C1 segment of cervical spinal cord (tissue), 14 donors: ENCODE data around the gene FNDC3B.

ENCODE experiments used
- DNase-seq, 14 donors: peaks; one replicate each; lab custom pipeline; 2025; lab: John Stamatoyannopoulos, UW

The FNDC3B gene

DNA sequence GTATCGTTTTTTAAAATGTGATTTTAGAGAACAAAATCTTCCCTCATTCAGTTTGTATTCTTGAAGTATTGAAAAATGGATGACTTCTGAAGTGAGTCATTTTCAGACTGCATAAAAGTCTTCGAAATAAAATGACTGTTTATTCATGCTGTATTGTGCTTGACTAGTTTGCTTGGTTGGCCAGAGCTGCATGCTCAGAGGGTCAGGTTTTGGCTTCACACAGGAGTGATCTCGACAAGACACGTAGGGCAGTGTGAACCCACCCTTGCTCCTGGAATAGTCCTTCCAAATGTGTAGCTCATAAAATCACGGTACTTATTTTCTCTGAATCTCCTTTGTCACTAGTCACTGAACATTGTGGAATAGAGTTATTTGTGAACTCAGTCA is 73.3 kb downstream of the FNDC3B start:
- DNase-seq, result no peak

DNA sequence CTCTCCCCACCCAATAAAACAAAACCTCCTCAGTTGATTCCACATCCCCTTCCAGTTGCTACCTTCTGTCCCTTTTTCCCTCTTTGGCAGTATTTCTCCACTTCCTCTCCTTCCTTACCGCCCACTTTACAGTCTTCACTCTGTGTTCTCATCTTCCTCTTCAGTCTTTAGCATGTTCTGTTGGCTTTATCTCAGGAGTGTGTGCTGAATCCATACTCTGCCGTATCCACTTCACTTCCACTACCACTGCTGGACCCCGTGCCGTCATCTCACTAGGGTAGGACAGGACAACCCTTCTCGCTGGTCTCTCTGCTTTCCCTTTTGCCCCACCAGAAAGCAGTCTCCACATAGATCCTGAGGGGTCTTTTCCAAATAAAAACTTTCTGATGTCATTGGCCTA is 74.3 kb downstream of the FNDC3B start:
- no peak for DNase-seq

DNA sequence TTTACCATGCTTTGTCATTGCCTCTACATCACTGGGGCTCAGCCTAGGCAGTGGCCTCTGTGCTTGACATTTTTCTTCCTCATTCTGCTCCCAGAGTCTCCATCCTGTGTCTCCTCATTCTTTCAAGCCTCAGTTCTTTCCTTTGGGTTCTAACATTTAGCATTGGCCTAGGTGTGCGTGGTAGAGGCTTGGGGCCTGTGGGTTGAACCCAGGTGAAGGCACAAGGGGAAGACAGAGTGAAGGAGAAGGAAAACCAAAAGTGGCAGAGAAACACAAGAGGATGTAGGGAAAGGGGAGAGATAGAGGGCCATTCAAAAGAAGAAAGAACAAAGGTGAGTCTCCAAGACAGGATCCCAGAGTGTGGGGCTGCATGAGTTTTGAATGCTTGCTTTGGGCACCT is 75.7 kb downstream of the FNDC3B start:
- no peak for DNase-seq

DNA sequence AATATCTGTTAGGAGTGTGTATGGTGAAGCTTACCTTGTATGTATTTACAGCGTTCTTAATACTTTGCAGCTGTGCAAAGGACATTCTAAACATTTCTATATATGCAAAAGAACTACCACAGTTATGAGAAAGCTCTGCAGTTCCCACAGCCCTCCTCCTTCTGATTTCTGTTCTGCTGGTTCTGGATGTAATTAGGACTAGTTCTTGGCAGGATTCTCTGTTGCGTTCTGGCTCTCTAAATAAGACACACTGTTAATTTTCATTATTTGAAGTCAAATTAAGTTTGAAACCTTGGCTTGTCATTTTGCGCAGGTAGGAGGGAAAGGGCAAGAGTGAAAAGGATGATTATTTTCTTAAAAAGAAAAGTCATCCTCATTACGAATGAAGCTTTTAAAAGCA is 76.4 kb downstream of the FNDC3B start:
- DNase-seq, result no peak

DNA sequence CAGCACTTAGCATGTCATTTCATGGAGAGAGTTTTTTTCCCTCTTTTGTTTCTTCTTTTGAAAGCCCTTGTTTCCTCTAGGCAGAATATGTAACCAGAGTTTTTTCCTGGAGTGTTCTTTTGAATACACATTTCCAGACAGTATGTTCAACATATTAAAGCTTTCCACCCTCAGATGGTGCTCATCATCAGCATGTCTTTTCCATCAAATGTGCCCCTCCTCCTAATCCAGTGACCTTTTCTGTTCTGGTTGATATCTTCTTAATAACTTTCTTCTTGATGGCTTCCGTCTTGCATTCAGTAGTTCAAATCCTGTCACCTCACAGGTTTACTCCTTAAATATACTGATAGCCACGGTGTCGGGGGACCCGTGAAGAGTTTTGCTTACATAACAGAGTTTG is 78.6 kb downstream of the FNDC3B start:
- no peak for DNase-seq

DNA sequence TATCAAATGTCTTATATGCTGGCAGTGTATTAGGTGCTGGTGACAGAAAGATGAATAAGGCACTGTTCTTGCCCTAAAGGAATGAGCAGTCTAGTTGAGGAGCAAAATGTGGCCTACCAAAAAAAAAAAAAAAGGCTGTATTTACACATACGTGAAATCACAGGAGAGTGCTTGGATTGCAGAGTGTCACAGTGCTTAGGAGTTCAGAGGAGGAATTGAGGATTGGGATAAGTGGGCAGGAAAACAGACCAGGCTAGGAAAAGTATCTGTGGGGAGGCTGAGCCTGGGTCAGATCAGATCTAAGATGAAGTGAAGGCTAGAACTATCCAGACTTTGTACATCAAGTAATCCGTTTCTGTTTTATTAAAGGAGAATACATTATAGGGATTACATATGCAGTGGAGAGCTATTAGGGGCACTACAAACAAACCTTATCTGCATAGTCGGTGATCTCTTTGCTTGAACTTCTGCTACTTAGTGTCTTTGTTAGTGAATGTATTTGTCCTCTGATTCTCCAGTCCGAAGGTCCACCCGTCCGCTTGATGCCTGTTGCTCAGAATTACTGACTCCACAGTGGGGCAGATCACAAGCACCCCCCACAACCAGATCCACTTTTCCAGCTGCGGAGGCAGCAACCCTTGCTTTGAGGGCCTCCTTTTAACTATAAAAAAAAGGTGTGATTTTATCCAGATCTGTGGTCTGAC is 80.0 kb downstream of the FNDC3B start:
- DNase-seq, result no peak

DNA sequence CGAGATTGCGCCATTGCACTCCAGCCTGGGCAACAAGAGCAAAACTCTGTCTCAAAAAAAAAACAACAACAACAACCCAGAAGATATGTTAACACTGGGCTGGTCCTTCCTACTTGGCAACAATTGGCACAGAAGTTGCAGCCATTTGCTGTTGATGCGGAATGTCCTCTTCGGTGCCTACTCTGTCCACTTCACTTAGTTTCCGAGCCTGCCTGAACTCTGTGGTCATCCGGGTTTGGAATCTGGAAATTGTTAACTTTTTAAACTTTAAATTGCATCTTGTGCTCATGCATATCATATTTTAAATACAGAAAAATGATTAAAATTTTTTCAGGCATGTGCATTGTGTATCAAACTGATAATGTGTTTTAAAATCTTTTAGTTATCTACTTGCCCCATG is 81.5 kb downstream of the FNDC3B start:
- no peak for DNase-seq

DNA sequence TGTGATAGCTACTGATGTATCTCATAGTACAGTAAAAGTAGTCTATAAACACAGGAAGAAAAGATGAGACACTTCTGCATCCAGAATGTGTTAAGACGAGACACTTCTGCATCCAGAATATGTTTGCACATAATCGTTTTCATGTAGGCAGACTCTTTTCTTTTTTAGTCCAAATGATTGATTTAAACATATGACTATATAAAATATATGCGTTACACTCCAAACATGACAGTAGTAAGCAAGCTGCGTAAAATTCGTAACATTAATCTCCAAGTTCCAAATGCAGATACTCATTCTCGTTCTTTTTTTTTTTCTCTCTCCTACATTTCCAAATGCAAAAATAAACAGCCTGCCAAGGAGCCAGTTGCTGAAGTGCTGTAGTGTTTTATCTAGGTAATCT is 82.6 kb downstream of the FNDC3B start:
- no peak for DNase-seq

DNA sequence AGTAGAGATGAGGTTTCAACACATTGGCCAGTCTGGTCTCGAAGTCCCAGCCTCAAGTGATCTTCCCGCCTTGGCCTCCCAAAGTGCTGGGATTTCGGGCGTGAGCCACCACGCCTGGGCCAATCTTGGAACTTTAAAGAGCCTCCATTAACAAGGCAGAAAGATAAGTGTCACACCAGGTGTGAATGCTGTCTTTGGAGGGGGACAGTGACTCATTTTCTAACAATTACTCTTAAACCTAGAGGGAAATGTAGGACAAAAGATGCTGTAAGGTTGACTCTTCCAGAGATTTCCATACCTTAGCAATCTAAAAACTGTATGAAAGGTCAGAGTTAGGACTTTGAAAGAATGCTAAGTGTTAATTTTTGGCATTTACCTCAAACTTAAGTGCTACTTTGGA is 84.9 kb downstream of the FNDC3B start:
- DNase-seq, result no peak

DNA sequence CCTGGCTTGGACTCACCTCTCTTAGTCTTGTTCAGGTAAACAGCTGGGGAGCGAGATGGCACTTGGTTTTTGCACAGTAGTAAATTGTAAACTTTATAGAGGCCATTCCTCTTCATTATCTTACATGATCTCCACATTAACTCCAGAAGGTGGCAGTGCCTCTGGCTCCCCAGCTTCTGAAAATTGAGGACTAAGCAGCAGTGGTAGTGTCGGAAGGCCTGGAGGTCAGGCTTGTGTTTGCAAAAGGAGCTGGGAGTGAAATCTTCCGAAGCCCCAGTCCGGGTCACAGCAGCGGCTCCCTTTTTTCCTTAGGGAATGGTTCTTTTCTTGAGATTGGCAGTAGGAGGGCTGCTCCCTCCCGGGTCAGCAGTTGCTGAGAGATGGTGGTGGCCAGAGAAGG is 85.7 kb downstream of the FNDC3B start:
- no peak for DNase-seq

DNA sequence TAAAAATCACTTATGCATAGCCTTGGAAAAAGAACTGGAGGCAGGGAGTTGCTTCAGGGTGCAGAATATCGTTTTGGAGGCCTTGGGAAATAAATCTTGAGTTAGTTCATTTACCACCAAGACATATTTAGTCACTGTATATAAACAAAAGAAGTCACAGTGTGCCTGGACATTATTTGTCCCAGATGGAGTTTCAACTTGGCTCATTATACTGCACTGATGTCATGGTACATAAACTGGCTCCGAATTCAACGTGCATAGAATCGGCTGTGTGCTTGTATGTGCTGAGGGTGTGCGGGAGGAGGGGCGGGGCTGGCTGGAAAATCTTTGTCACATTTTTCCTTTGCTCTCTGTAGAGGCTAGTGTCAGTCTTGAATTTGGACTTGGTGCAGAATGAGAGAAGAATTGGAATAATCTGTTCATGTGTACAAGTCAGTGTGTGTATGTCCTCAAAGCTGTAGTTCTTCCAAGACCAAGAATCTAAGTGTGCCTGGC is 86.6 kb downstream of the FNDC3B start:
- no peak for DNase-seq

DNA sequence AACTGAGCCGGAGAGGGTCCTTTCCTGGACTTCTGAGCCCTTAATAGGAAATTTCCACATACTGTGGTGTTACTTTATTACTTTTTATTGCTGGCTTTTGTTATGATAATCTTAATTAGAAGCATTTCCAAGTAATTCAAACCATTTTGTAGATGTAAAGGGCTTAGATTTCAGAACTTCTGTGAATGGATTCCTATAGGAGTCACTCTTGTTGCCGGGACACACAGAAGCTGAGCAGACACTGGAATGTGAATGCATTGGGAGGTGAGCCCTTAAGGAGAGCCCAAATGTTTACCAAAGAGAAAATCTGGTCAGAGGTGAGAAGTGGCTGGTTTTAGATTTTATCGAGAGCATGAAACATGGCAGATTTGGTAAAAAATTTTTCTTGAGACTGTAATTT is 87.4 kb downstream of the FNDC3B start:
- DNase-seq, result no peak

DNA sequence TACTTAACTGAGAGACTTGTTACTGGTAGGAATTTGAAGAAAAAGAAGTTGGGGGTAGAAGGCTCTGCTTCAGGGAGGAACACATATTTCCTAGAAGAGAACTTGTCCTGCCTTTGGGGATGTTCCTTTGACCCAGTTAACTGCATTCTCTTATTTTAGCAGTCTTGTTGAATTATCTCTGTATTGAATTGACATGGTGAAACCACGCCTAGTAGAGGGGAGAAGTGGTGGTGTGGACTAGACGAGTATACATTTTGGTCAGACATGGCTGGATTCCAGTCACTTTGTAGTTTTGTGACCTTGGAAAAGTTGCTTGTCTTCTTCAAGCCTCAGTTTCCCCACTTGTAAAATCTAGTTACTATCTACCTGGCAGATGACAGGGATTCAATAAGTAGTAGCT is 87.8 kb downstream of the FNDC3B start:
- no peak for DNase-seq

DNA sequence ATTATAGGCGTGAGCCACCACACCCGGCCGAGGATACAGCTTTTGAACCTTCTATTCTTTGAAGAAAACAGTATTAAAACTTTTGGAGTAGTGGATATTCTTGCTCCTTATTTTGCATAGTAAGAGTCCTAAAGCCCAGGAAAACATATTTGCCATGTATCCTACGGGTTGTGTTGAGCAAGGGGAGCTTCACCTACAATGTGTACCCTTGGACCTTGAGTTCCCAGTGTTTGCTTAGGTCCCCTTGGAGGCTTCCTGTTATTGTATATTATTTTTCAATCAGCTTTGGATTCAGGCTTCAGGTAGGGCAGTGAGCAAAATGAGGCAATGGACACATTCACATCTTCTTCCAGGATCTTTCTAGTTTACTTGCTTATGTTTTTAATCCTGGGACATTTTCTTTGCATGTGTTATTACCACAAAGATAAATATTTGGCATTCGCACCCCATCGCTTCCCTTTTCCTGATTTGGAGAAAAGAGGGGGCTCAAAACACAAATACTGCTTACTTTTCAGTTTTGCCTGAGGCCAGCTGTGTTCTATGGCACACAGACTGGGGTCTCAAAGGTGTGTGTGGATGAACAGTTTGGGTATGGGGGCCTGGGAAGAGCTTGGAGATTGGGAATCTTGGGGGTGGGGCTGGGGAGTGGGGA is 88.7 kb downstream of the FNDC3B start:
- DNase-seq, result no peak

DNA sequence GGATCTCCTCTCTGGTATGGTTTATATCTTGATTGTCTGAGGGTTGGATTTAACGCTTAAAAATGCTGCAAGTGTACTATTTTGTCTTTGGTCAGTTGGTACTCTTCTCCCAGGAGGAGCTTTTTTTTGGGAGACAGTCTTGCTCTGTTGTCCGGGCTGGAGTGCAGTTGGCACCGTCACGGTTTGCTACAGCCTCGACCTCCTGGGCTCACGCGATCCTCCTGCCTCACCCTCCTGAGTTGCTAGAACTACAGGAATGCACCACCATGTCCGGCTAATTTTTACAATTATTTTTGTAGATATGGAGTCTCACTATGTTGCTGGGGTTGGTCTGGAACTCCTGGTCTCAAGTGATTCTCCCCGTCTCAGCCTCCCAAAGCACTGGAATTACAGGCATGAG is 89.5 kb downstream of the FNDC3B start:
- DNase-seq, result no peak

DNA sequence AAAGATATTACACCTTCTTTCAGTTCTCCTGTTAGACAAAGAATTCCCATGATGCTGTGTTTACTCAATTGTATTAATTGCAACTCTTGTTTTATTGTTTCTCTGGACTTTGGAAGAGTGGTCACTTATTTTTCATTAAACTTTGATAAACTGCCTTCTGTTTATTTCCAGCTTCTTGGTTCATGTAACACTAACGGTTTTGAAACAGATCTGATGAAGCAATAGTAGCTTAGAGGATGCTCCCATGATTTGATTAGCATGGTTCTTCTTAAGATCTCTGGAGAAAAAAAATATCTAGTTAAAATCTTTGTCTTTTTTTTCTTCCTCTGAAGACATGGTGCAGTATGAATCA is 90.1 kb downstream of the FNDC3B start:
- no peak for DNase-seq

DNA sequence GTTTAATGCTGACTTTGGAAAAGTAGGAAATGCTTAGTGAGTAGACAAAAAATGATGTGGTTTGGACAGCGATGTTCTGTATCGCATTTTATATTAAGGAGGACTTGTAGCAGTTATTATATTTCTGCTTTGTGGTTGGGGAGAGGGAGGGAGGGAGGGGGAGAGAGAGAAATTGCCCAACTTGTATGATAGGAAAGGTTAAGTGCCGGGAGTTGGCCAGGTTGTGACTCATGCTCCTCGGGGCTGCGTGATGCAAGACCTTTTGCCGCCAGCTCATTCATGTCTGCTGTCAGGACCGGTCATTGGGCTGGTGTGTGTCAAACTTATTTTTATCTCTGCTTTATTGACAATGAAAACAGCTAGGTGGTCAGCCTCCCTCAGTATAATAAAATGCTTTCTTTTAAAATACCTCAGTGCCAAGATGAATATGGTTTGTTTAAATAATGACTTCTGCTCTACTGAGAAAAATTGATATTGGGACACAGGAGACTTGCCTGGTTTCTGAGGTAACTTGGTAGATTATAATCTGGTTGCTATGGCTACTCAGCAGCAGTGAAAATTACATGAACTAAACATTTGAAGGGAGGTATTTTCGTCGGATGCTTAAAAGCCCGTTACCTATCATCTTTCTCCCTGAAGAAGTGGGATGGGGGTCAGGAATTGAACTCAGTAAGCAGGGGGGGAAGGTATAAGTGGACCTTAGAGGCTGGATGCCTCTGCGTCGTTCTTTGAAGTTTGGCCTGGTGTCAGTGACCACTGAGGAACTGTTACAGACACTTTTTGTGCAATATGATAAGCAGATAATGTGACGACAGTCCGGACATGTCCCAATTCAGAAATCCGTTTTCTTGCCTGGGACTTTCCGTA is 90.7 kb downstream of the FNDC3B start:
- DNase-seq, result peak in 2 of 14 donors; percentile 23 to 69

DNA sequence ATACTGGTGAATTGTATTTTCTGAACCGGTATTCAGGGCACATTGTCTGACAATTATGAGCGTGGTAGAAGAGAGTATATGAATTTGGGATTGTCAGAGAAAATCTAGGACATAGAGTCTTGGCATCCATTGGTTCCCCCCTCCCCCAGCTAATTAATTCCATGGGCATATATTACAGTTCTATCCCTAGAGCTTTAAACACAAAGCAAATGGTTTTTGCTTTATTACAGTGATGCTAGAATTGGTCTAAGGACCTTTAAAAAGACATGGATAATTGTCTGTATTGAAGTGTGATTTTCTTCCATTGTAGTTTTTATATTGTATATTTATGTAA is 91.3 kb downstream of the FNDC3B start:
- no peak for DNase-seq

DNA sequence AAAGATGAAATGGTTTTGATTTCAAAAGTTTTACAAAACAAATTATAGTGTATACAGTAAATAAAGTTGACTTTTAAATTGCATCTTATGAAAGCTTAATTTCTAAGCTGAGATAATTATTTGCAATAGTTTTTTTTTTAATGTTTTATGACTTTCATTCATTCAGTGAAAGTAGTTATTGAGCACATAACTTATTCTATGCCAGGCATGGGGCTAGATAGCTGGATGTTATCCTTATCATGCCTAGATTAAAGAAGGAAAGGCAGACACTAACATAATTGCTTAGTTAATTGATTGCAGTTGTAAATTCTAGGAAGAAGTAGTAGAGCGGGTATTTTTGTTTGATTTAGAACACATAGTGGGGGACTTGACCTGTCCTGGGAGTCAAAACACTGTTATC is 92.4 kb downstream of the FNDC3B start:
- DNase-seq, result no peak

DNA sequence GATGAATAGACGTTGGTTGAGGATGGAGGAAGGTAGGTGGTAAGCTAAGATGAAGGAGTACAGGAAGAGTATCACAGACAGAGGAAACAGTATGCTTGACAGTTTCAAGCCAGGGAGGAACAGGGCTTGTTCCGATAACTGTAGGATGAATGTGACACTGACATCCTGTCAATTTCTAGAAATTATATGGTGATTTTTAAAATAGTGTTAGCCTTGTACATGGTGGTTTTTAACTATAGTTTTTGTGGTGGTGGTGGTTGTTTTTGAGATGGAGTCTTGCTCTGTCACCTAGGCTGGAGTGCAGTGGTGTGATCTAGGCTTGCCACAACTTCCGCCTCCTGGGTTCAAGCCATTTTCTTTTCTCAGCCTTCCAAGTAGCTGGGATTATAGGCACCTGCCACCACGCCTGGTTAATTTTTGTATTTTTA is 92.8 kb downstream of the FNDC3B start:
- DNase-seq, result no peak

DNA sequence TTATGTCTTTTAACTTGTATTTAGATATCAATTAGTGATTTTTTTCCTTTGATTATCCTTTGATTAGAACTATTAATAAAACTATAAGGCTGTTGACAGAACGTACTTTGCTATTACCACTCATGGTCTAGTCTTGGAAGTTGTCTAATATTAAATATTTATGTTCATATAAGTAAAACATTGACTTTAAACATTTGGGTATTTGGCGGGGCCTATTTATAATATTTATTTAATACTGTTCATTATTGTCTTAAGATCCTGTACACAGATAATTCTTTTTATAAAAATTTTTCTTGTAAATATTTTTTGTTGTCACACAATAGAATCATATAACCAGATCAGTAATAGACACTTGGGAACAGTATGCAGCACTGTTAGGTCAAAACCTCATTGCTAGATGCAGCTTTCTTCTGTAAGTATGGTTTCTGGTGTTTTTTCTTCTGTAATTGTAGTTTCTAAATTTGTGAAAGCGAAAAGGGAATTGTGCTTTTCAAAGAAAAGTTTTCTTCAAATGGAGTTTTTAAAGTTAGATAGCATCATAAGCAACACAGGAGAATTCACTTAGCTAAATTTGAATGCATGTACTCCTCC is 93.4 kb downstream of the FNDC3B start:
- no peak for DNase-seq

DNA sequence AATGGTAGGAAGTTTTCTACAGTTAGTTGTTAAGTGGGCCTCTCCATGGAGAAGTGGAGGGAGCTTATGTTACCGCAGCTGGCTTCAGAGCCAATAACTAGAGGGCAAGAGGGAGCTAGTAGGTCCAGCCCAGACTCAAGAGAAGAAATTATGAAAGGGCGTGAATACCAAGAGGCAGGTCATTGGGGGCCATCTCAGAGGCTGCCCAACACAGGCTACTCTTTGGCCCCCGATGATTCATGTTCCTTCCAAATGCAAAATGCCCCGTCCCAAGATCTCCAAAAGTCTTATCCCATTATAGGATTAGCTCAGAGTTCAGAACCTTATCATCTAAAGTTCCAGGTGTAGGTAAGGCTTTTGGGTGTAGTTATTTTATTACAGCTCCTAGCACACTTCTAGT is 94.5 kb downstream of the FNDC3B start:
- no peak for DNase-seq
